Measurements from ENCODE around the gene GDF2. TPM values are rescaled to one million over a fixed set of nuclear protein-coding genes. Genes with fewer than 3 reads are reported as not detected.

Gene GDF2
- total and polyA plus RNA-seq, 4 donors, result not detected

DNA sequence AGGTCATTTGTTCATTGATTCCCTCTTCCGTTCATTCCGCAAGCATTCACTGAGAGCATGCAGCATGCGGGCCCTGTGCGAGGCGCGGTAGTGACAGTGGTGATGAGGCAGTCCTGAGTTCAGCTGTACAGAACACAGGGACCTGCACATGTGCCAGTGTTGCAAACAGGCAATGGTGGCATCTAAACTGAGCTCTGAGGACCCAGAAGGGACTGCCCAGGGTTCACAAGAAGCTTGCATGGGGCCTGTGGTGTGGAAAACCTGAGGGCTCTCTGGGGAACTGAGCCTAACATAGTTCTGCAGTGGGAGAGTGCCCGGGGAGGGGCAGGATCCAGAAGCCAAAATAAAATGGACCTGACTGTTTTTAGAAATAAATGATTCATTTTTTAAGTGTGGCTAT, 48.6 kb downstream of the GDF2 start:
- DNase-seq (peak in 1 of 3 donors; percentile 1), ATAC-seq (ENCODE audit: insufficient read depth, low FRiP score) (no peak)
- WGBS, 2 donors, result 93 to 96% methylated on average over 7 of the region's 7 CpGs
- H3K27me3 ChIP-seq (ENCODE audit: control insufficient read depth in 3 of 3, insufficient read depth in 3 of 3, low read length in 2 of 3), result no peaks in the 10 kb centered on the region
- H3K9me3 ChIP-seq (ENCODE audit: control insufficient read depth in 4 of 4, insufficient read depth in 3 of 4, low read length in 3 of 4), result no peaks in the 10 kb centered on the region
- TF ChIP-seq, protein P1, sequence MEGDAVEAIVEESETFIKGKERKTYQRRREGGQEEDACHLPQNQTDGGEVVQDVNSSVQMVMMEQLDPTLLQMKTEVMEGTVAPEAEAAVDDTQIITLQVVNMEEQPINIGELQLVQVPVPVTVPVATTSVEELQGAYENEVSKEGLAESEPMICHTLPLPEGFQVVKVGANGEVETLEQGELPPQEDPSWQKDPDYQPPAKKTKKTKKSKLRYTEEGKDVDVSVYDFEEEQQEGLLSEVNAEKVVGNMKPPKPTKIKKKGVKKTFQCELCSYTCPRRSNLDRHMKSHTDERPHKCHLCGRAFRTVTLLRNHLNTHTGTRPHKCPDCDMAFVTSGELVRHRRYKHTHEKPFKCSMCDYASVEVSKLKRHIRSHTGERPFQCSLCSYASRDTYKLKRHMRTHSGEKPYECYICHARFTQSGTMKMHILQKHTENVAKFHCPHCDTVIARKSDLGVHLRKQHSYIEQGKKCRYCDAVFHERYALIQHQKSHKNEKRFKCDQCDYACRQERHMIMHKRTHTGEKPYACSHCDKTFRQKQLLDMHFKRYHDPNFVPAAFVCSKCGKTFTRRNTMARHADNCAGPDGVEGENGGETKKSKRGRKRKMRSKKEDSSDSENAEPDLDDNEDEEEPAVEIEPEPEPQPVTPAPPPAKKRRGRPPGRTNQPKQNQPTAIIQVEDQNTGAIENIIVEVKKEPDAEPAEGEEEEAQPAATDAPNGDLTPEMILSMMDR (IDR thresholded peaks at IDR 0.05; ENCODE audit: control extremely low read depth, extremely low read depth), result no peak
- H3K36me3 ChIP-seq (ENCODE audit: control insufficient read depth in 4 of 4, insufficient read depth in 4 of 4, low read length in 4 of 4), result no peaks in the 10 kb centered on the region
- H3K27ac ChIP-seq (ENCODE audit: low read depth in 1 of 2, low read length in 1 of 2), result no peak overlapping the region
- H3K4me3 ChIP-seq, result no peak overlapping the region
- no peak overlapping the region for H3K9ac ChIP-seq (ENCODE audit: insufficient read depth in 1 of 2, low read length in 2 of 2)
- H3K4me1 ChIP-seq (ENCODE audit: control insufficient read depth in 5 of 5, insufficient read depth in 5 of 5, low read length in 5 of 5), result peaks cover 0 to 20% (median 3%) of the 10 kb centered on the region in 5 donors

GRCh38 chr10:47371629-47372485, 49.6 kb downstream of the GDF2 start:
- TF ChIP-seq, protein P1 (IDR thresholded peaks at IDR 0.05; ENCODE audit: control extremely low read depth, extremely low read depth), result no peak
- 87 to 94% methylated on average over 7 of the region's 7 CpGs for WGBS, 2 donors
- no peak overlapping the region for H3K9ac ChIP-seq (ENCODE audit: insufficient read depth in 1 of 2, low read length in 2 of 2)
- no peaks in the 10 kb centered on the region for H3K36me3 ChIP-seq (ENCODE audit: control insufficient read depth in 4 of 4, insufficient read depth in 4 of 4, low read length in 4 of 4)
- no peaks in the 10 kb centered on the region for H3K9me3 ChIP-seq (ENCODE audit: control insufficient read depth in 4 of 4, insufficient read depth in 3 of 4, low read length in 3 of 4)
- DNase-seq (peak in 1 of 3 donors; percentile 10), ATAC-seq (ENCODE audit: insufficient read depth, low FRiP score) (no peak)
- H3K27me3 ChIP-seq (ENCODE audit: control insufficient read depth in 3 of 3, insufficient read depth in 3 of 3, low read length in 2 of 3), result no peaks in the 10 kb centered on the region
- no peak overlapping the region for H3K4me3 ChIP-seq
- H3K4me1 ChIP-seq (ENCODE audit: control insufficient read depth in 5 of 5, insufficient read depth in 5 of 5, low read length in 5 of 5), result peaks cover 0 to 24% (median 3%) of the 10 kb centered on the region in 5 donors
- no peak overlapping the region for H3K27ac ChIP-seq (ENCODE audit: low read depth in 1 of 2, low read length in 1 of 2)

DNA sequence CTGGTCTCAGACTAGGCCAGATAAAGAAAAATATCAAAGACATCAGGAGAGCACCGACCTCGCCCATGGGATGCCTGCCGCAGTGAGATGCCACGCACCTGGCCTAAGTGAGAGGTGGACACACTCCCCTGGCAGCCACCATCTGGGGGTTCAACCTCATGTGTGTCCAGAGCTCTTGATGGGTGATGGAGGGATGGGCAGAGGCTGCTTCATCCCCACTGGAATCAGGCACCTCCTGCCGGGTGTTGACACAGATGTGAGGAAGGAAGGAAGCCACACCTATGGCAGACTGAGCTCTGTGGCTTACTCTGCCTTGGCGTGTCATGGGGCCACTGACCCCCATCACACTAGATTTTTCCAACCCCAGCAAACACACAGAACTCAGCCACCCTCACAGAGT, 50.5 kb downstream of the GDF2 start:
- TF ChIP-seq, protein P1 (IDR thresholded peaks at IDR 0.05; ENCODE audit: control extremely low read depth, extremely low read depth), result no peak
- WGBS, 2 donors, result 67 to 75% methylated on average over 6 of the region's 6 CpGs
- Histone ChIP-seq H3K4me3 (no peak overlapping the region), H3K27me3 (ENCODE audit: control insufficient read depth in 3 of 3, insufficient read depth in 3 of 3, low read length in 2 of 3) (no peaks in the 10 kb centered on the region), H3K4me1 (ENCODE audit: control insufficient read depth in 5 of 5, insufficient read depth in 5 of 5, low read length in 5 of 5) (peaks cover 0 to 24% (median 4%) of the 10 kb centered on the region in 5 donors), H3K27ac (ENCODE audit: low read depth in 1 of 2, low read length in 1 of 2) (no peak overlapping the region), H3K36me3 (ENCODE audit: control insufficient read depth in 4 of 4, insufficient read depth in 4 of 4, low read length in 4 of 4) (no peaks in the 10 kb centered on the region), H3K9ac (ENCODE audit: insufficient read depth in 1 of 2, low read length in 2 of 2) (no peak overlapping the region), H3K9me3 (ENCODE audit: control insufficient read depth in 4 of 4, insufficient read depth in 3 of 4, low read length in 3 of 4) (no peaks in the 10 kb centered on the region)
- ATAC-seq (ENCODE audit: insufficient read depth, low FRiP score) (no peak), DNase-seq (peak in 1 of 3 donors; percentile 10)

Data from lung (tissue), 12 donors.